Measurements from ENCODE around the gene MSI2.

Gene MSI2

DNA sequence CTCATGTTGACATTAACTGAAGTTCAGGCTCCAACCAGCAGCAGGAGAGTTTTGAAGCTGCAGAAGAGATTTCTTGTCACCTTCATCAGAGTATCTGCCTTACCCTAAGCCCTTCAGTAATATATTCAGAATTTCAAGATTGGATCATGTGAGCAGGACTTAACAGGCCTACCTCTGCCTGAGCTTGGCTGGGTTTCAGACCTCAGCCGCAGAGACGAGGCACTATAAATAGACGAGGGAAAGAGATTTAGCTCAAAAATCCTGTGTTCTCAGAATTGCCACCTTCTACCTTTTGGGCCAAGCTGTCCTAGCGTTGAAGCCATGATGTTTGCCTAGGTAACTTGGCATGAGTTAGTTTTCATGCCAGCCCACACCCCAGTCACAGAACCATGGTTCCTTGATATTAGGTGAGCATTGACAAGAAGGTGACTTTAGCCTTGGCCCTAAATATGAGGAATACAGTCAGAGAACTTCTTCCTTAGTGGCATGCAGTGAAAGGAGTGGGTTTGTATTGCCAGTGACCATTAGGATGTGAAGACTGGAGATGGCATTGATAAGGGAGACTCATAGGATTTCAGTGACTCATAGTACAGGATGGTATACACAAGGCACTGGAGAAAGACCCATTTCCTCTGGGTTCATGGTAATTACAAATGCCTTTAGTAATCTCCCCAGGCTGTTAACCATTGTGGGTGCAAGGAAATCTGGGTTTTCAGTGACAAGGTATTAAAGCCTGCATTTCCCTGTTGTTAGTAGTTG is 224.3 kb downstream of the MSI2 start:
- H3K4me3 ChIP-seq (ENCODE audit: low read length): no peak overlapping the region
- no peaks in the 10 kb centered on the region for H3K27me3 ChIP-seq (ENCODE audit: control insufficient read depth, insufficient read depth, low read length)
- no peaks in the 10 kb centered on the region for H3K36me3 ChIP-seq (ENCODE audit: control insufficient read depth, insufficient read depth, low read length)
- H3K4me1 ChIP-seq (ENCODE audit: control insufficient read depth, insufficient read depth, low read length): no peaks in the 10 kb centered on the region
- no peak overlapping the region for H3K9ac ChIP-seq (ENCODE audit: low read length)
- no peaks in the 10 kb centered on the region for H3K9me3 ChIP-seq (ENCODE audit: control insufficient read depth, low read length)

DNA sequence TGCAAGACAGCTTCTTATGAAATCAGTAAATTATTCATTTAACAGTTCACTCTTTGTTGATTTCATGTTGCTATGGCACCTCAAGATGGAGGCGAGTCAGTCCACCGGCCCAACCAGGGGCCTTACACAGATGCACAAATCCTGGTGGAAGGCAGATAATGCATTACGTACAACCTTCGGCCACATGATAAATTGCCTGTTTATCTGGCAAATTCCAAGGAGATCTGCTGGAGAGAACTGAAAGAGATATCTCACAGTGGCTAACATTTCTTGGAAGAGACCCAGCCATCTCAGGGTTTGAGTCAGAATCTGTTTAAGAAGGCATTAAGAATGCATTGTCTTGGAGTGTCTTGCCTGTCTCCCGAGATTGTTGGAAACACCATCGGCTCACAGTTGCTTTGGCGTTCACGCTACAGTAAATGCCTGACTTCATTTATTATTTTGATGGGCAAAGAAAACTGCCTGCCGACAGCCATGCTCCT is 225.6 kb downstream of the MSI2 start:
- no peaks in the 10 kb centered on the region for H3K36me3 ChIP-seq (ENCODE audit: control insufficient read depth, insufficient read depth, low read length)
- H3K9ac ChIP-seq (ENCODE audit: low read length): no peak overlapping the region
- H3K4me1 ChIP-seq (ENCODE audit: control insufficient read depth, insufficient read depth, low read length): no peaks in the 10 kb centered on the region
- H3K4me3 ChIP-seq (ENCODE audit: low read length): no peak overlapping the region
- no peaks in the 10 kb centered on the region for H3K27me3 ChIP-seq (ENCODE audit: control insufficient read depth, insufficient read depth, low read length)
- no peaks in the 10 kb centered on the region for H3K9me3 ChIP-seq (ENCODE audit: control insufficient read depth, low read length)

DNA sequence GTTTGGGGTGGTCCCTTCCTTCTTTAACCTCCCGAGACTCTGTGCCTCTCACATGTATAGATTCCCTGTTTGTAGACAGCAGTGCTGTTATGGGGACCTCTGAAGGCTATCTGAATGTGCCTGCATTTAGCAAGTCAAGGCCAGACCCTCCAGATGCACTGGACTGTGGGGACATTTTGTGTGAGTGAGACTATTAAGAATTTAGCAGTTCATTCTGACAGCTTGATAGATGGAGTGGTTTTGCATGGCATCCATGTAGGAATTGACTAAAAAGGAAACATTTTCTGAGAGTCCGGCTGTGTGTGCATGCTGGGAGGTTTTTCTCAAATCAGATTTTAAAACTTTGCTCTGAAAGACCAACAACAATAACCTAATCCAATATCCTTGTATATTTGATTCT is 226.3 kb downstream of the MSI2 start:
- Histone ChIP-seq H3K4me1 (ENCODE audit: control insufficient read depth, insufficient read depth, low read length) (no peaks in the 10 kb centered on the region), H3K27me3 (ENCODE audit: control insufficient read depth, insufficient read depth, low read length) (no peaks in the 10 kb centered on the region), H3K9me3 (ENCODE audit: control insufficient read depth, low read length) (no peaks in the 10 kb centered on the region), H3K36me3 (ENCODE audit: control insufficient read depth, insufficient read depth, low read length) (no peaks in the 10 kb centered on the region), H3K4me3 (ENCODE audit: low read length) (no peak overlapping the region), H3K9ac (ENCODE audit: low read length) (no peak overlapping the region)

DNA sequence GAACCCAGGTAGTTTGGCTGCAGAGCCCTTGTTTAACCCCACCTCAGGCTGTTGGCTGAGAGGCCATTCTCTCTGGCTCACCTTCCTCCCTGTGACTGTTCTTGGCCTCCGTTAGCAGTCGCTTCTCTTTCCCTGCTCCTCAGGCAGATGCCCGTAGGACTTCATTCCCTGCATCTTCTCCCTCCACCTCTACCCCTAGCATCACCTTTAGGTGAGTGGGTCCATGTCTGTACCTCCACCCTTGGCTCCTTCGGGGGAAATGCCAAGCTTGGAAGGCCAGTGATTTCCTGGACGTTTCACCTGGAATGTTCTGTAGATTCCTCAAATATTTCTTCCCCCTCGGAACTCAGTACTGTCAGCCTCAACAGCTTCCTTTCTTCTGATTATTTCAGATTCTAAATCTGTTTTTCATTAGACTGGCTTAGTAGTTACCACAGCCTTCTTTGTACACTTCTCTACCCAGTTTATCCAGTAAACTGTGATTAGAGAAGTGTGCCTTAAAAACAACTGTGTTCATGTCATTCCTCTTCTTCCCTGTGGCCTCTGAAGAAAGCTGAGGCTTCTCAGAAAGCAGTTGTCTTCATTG is 227.9 kb downstream of the MSI2 start:
- no peak overlapping the region for H3K4me3 ChIP-seq (ENCODE audit: low read length)
- H3K27me3 ChIP-seq (ENCODE audit: control insufficient read depth, insufficient read depth, low read length): no peaks in the 10 kb centered on the region
- no peaks in the 10 kb centered on the region for H3K4me1 ChIP-seq (ENCODE audit: control insufficient read depth, insufficient read depth, low read length)
- no peaks in the 10 kb centered on the region for H3K9me3 ChIP-seq (ENCODE audit: control insufficient read depth, low read length)
- no peak overlapping the region for H3K9ac ChIP-seq (ENCODE audit: low read length)
- H3K36me3 ChIP-seq (ENCODE audit: control insufficient read depth, insufficient read depth, low read length): no peaks in the 10 kb centered on the region

DNA sequence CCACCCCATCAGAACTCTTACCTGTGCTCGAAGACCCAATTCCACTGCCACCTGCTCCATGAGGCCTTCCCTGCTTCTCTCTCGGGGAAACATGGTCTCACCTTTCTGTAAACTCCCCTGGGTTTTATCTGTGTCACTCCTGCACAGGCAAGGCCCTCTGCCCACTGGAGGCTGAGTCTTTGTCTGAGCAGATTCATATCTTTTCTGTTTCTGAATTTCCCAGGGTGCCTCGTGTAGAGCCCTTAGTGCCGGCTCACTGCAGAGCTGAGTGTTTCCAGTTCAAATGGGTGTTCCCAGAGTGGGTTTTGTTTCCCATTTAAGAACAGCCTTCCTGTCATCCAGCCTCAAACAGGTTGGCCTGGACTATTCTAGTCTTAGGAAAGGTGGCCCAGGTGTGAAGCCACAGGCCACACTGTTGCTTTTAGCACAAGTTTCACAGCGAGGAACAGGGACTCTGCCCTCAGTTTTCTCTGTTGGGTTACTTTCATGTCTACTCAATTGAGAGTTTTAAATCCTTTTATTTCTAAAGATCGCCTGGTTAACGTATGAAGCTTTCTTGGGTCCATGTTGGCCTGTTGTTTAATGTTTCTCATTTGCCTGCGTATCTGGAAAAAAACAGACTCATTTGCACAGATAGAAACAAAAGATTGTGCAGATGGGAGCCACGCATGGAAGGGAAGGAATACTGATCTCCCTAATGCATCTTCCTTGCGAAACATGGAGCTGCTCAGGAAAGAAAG is 228.7 kb downstream of the MSI2 start:
- Histone ChIP-seq H3K4me1 (ENCODE audit: control insufficient read depth, insufficient read depth, low read length) (no peaks in the 10 kb centered on the region), H3K4me3 (ENCODE audit: low read length) (no peak overlapping the region), H3K36me3 (ENCODE audit: control insufficient read depth, insufficient read depth, low read length) (no peaks in the 10 kb centered on the region), H3K9me3 (ENCODE audit: control insufficient read depth, low read length) (no peaks in the 10 kb centered on the region), H3K27me3 (ENCODE audit: control insufficient read depth, insufficient read depth, low read length) (no peaks in the 10 kb centered on the region), H3K9ac (ENCODE audit: low read length) (no peak overlapping the region)

DNA sequence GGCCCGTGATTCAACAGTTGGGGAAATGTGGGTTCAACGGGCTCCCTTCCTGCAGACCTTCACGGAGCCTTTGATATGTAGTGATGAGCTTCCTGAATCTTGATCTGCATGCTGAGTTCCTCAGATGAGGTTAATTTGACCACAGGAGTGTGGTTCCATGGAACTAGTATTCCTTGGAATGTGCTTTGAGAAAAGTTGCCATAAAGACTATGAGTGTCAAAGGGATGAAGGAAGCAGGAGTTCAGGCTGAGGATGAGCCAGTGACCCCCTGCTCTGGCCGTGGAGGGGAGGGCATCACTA is 229.2 kb downstream of the MSI2 start:
- Histone ChIP-seq H3K9me3 (ENCODE audit: control insufficient read depth, low read length) (no peaks in the 10 kb centered on the region), H3K4me3 (ENCODE audit: low read length) (no peak overlapping the region), H3K27me3 (ENCODE audit: control insufficient read depth, insufficient read depth, low read length) (no peaks in the 10 kb centered on the region), H3K36me3 (ENCODE audit: control insufficient read depth, insufficient read depth, low read length) (no peaks in the 10 kb centered on the region), H3K4me1 (ENCODE audit: control insufficient read depth, insufficient read depth, low read length) (no peaks in the 10 kb centered on the region), H3K9ac (ENCODE audit: low read length) (no peak overlapping the region)

DNA sequence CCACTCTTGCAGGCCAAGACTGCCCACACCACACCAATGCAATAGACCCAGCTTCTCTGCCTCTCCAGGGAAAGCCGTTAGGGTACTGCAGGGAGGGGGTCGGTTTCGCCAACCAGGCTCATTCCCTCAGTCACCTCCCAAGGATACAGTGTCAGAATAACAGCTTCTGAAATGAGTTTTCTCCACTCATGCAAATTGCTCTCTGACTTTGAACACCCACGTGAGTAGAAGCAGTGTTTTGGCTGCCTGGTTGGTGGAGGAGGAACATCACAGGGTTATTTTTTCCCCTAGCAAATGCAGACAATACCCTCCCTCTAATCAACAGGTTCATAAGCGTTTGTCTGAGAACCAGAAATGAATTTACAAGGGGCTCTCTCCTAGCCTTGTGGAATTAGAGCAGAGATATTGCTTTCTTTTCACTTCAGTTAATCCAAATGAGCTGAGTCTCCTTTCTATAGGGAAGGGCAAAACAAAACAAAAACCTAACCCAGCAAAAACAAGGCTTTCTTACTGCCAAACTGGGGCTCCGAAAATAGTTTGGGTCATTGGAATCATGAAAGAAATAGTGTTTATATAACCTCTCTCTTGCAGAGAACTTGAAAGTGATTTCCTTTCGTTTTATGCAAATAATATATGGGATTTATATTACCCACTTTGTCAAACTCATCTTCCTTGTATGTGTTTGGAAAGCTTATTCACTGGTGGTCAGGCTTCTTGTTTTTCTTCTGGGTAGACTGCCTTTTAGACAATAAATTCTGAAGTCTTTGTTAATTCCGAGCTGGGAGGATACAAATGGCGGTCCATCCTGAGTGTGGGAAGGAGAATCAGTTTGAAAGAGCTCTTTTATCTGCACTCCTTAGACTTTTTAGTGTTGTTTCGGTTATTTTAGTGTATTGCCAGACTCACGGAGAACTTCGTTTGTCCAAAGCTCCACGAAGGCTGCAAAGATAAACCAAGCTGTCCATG is 229.9 kb downstream of the MSI2 start:
- no peak overlapping the region for H3K9ac ChIP-seq (ENCODE audit: low read length)
- no peak overlapping the region for H3K4me3 ChIP-seq (ENCODE audit: low read length)
- H3K4me1 ChIP-seq (ENCODE audit: control insufficient read depth, insufficient read depth, low read length): no peaks in the 10 kb centered on the region
- no peaks in the 10 kb centered on the region for H3K9me3 ChIP-seq (ENCODE audit: control insufficient read depth, low read length)
- H3K27me3 ChIP-seq (ENCODE audit: control insufficient read depth, insufficient read depth, low read length): no peaks in the 10 kb centered on the region
- H3K36me3 ChIP-seq (ENCODE audit: control insufficient read depth, insufficient read depth, low read length): no peaks in the 10 kb centered on the region

DNA sequence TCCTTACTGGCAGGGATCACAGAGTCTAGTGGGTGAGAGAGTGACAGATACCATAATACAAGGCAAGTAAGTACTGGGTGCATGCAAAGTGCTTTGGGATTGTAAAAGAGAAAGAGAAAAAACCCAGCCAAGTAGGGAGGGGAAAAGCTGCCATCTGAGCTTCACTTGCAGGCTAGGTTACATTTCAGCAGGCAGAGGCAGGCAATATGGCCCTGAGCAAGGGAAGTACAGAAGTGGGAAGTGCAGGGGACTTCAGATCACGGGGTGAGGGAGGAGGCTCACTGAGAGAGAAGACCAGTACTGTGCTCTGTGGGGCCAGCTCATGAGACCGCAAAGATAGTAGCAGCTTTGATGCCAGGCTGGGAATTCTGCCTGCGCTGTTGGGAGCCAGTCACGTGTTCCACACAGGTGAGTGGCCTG is 230.6 kb downstream of the MSI2 start:
- H3K36me3 ChIP-seq (ENCODE audit: control insufficient read depth, insufficient read depth, low read length): no peaks in the 10 kb centered on the region
- H3K4me3 ChIP-seq (ENCODE audit: low read length): no peak overlapping the region
- H3K9me3 ChIP-seq (ENCODE audit: control insufficient read depth, low read length): no peaks in the 10 kb centered on the region
- H3K27me3 ChIP-seq (ENCODE audit: control insufficient read depth, insufficient read depth, low read length): no peaks in the 10 kb centered on the region
- H3K4me1 ChIP-seq (ENCODE audit: control insufficient read depth, insufficient read depth, low read length): no peaks in the 10 kb centered on the region
- H3K9ac ChIP-seq (ENCODE audit: low read length): no peak overlapping the region

DNA sequence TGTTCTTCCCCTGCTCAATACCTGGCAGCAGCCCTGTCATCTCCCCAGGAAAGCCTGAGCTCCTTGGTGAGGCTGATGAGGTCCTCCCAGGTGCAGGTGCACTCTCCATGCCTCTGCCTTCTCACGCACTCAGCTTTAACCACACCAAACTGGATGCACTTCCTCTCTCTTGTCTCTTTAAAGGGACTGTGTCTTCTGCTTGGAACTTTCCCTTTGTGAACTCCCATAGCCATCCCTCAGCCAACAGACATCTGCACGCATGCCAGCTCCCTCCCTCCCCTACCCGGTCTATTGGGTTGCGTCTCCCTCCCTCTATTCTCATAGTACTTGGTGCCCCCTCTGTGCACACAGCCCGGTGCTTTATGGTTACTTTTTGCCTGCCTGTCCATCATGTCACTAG is 231.2 kb downstream of the MSI2 start:
- Histone ChIP-seq H3K36me3 (ENCODE audit: control insufficient read depth, insufficient read depth, low read length) (no peaks in the 10 kb centered on the region), H3K9ac (ENCODE audit: low read length) (no peak overlapping the region), H3K27me3 (ENCODE audit: control insufficient read depth, insufficient read depth, low read length) (no peaks in the 10 kb centered on the region), H3K4me1 (ENCODE audit: control insufficient read depth, insufficient read depth, low read length) (no peaks in the 10 kb centered on the region), H3K4me3 (ENCODE audit: low read length) (no peak overlapping the region), H3K9me3 (ENCODE audit: control insufficient read depth, low read length) (no peaks in the 10 kb centered on the region)

DNA sequence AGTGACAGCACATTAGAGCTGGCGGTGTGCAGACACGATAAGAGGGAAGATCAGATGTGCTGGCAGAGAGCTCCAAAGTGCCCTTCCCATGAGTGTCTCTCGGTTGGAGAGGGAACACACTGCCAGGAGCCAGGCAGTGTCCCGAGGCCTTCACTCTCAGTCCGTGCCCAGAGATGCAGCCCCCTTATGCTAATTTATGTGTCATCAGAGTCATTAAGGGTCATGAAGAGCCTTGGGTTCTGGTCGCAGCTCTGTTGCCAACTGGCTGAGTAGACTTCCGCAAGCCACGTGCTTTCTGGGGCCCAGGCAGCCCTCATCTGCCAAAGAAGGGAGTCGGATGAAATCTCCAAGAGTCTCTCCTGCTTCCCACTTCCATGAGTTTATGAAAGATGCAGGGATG is 232.5 kb downstream of the MSI2 start:
- H3K9me3 ChIP-seq (ENCODE audit: control insufficient read depth, low read length): no peaks in the 10 kb centered on the region
- H3K4me1 ChIP-seq (ENCODE audit: control insufficient read depth, insufficient read depth, low read length): no peaks in the 10 kb centered on the region
- H3K27me3 ChIP-seq (ENCODE audit: control insufficient read depth, insufficient read depth, low read length): no peaks in the 10 kb centered on the region
- no peaks in the 10 kb centered on the region for H3K36me3 ChIP-seq (ENCODE audit: control insufficient read depth, insufficient read depth, low read length)
- no peak overlapping the region for H3K4me3 ChIP-seq (ENCODE audit: low read length)
- H3K9ac ChIP-seq (ENCODE audit: low read length): no peak overlapping the region

DNA sequence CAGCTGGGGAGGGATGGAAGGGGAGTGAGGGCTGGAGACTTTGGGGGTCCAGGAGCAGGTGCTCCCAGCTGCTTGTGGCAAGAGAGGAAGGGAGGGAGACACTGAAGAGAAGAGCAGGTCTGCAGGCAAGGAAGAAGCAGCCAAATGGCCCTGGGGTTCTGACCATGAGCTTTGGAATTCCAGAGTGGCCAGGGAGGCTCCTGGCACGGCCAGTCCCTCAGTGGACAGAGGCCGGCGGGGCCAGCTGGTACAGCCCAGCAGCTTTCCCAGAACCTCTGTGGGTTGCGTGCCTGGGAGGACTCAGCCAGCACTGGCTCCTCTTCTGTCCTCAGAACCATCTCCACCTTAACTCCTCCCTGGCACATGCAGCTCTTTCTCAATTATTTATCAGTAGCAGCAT is 233.0 kb downstream of the MSI2 start:
- no peaks in the 10 kb centered on the region for H3K27me3 ChIP-seq (ENCODE audit: control insufficient read depth, insufficient read depth, low read length)
- no peaks in the 10 kb centered on the region for H3K36me3 ChIP-seq (ENCODE audit: control insufficient read depth, insufficient read depth, low read length)
- H3K9me3 ChIP-seq (ENCODE audit: control insufficient read depth, low read length): no peaks in the 10 kb centered on the region
- H3K4me1 ChIP-seq (ENCODE audit: control insufficient read depth, insufficient read depth, low read length): no peaks in the 10 kb centered on the region
- no peak overlapping the region for H3K9ac ChIP-seq (ENCODE audit: low read length)
- H3K4me3 ChIP-seq (ENCODE audit: low read length): no peak overlapping the region
